Naive B cell (primary cell): ENCODE data around the gene NUS1. TPM values are rescaled to one million over a fixed set of nuclear protein-coding genes. Genes with fewer than 3 reads are reported as not detected.
"Not testable (repeated sequence)": the region's sequence is repeated elsewhere in the genome, so short reads cannot be mapped to it uniquely, and the experiment has no call there.

Source experiments
- ATAC-seq, 2 donors: fragments of 150-1000 bp; cut with Tn5 transposase; 2 replicates each; pipeline ENCODE4 v1.10.0; 2021; ENCODE audit warnings: low read depth in 2 of 2, mild to moderate bottlenecking in 2 of 2, moderate library complexity in 2 of 2
- DNase-seq: peaks from one replicate; pipeline ENCODE4 v3.0.0; 2022
- H3K27ac Mint-ChIP-seq, 6 donors: one replicate each; pipeline ENCODE4 v1.8.0; 2020 to 2022; ENCODE audit warnings: mild to moderate bottlenecking in 6 of 6, mixed read lengths in 6 of 6, moderate library complexity in 5 of 6, inconsistent platforms in 2 of 6
- H3K27me3 Mint-ChIP-seq, 3 donors: one replicate each; pipeline ENCODE4 v1.8.0; 2021 to 2022; ENCODE audit warnings: mixed read lengths in 3 of 3, mild to moderate bottlenecking in 1 of 3
- H3K36me3 Mint-ChIP-seq, 2 donors: one replicate each; pipeline ENCODE4 v1.8.0; 2020 to 2022; ENCODE audit warnings: mixed read lengths in 2 of 2, inconsistent platforms in 1 of 2, mild to moderate bottlenecking in 1 of 2
- H3K4me1 Mint-ChIP-seq, 3 donors: one replicate each; pipeline ENCODE4 v1.8.0; 2020 to 2022; ENCODE audit warnings: mixed read lengths in 3 of 3, inconsistent platforms in 1 of 3, mild to moderate bottlenecking in 1 of 3, moderate library complexity in 1 of 3
- H3K4me3 Mint-ChIP-seq, 8 donors: one replicate each; pipeline ENCODE4 v1.8.0; 2020 to 2022; ENCODE audit warnings: mild to moderate bottlenecking in 8 of 8, mixed read lengths in 8 of 8, moderate library complexity in 8 of 8, inconsistent platforms in 2 of 8
- H3K9me3 Mint-ChIP-seq, 7 donors: one replicate each; pipeline ENCODE4 v1.8.0; 2020 to 2022; ENCODE audit warnings: mixed read lengths in 7 of 7, mild to moderate bottlenecking in 5 of 7, inconsistent platforms in 2 of 7, moderate library complexity in 1 of 7
- polyA plus RNA-seq, 6 donors: library from polyadenylated mRNA; unstranded; fragments of 300-500 nt; fragmentation: Illumina TruSeq; gene quantifications; one replicate each; pipeline ENCODE4 v1.2.3, GENCODE V29; 2021; ENCODE audit warnings: low read depth in 6 of 6

The NUS1 gene
- polyA plus RNA-seq, 6 donors from 2014 or later = 10.8 to 22.8 (median 13.4) TPM

DNA sequence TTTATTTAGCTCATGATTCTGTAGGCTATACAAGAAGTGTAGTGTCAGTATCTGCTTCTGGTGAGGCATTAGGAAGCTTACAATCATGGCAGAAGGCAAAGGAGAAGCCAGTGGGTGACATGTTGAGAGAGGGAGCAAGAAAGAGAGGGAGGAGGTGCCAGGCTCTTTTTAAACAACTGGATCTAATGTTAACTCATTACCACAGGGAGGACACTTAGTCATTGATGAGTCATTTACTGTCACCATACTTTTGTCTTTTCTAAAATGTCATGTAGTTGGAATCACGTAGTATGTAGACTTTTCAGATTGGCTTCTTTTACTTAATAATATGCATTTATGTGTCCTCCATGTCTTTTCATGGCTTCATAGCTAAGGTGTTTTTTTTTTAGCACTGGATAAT, 58.1 kb downstream of the NUS1 start:
- no peak overlapping the region for H3K4me3 Mint-ChIP-seq
- peaks cover 0 to 16% (median 3%) of the 10 kb centered on the region in 7 donors for H3K9me3 Mint-ChIP-seq
- H3K27me3 Mint-ChIP-seq = peaks cover 0 to 27% (median 0%) of the 10 kb centered on the region in 3 donors
- ATAC-seq (no peak), DNase-seq (no peak)
- H3K27ac Mint-ChIP-seq = no peak overlapping the region
- no peaks in the 10 kb centered on the region for H3K36me3 Mint-ChIP-seq
- H3K4me1 Mint-ChIP-seq = no peaks in the 10 kb centered on the region

DNA sequence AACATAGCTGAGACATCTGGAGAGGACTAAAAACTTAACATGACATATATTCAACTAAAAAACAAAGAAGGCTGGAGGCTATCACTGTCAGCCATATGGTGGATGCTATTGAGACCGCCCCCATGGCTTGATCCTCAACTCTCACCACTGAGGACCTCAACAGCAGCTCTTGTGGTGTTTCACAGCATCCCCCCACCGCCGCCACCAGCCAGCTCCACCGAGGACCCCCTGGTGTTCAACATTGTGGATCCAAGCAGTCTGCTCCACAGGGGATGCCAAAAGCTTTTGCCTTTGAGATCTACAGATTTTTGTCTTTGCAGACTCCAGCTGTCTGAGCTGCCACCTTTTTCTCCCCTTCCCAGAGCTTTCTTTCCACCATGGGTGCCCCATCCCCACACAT, 64.6 kb downstream of the NUS1 start:
- Mint-ChIP-seq H3K27ac (no peak overlapping the region), H3K36me3 (peaks cover 4 to 10% of the 10 kb centered on the region in 2 donors), H3K9me3 (peaks cover 9 to 48% (median 13%) of the 10 kb centered on the region in 7 donors), H3K27me3 (peaks cover 0 to 25% (median 14%) of the 10 kb centered on the region in 3 donors), H3K4me1 (no peaks in the 10 kb centered on the region), H3K4me3 (no peak overlapping the region)
- ATAC-seq (no peak), DNase-seq (no peak)

DNA sequence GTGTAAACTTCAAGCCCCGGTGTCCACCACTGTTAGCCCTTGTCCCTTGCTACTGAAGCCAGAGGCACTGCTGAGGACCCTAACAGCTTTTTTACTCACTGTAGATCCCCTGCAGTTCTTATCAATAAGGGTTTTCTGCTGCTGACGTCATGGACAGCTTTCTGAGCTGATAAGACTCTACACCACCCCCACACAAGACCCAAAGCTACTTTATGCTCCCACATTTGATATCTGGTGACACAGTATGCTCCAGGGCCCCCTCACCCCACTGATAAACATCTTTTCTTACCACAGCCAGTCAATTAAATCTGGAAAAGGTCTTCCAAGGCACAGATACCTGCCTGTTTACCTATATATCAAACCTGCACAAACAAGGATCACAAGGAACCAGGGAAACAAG, 65.3 kb downstream of the NUS1 start:
- Mint-ChIP-seq H3K4me1 (no peaks in the 10 kb centered on the region), H3K4me3 (no peak overlapping the region), H3K27me3 (peaks cover 0 to 25% (median 14%) of the 10 kb centered on the region in 3 donors), H3K36me3 (peaks cover 4 to 10% of the 10 kb centered on the region in 2 donors), H3K27ac (no peak overlapping the region), H3K9me3 (peaks cover 9 to 43% (median 13%) of the 10 kb centered on the region in 7 donors)
- ATAC-seq = no peak
- DNase-seq = no peak

DNA sequence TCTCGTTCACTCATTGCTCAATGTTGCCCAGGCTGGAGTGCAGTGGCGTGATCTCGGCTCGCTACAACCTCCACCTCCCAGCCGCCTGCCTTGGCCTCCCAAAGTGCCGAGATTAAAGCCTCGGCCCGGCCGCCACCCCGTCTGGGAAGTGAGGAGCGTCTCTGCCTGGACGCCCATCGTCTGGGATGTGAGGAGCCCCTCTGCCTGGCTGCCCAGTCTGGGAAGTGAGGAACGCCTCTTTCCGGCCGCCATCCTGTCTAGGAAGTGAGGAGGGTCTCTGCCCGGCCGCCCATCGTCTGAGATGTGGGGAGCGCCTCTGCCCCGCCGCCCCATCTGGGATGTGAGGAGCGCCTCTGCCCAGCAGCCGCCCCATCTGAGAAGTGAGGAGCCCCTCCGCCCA, 75.4 kb downstream of the NUS1 start:
- peaks cover 8 to 31% (median 23%) of the 10 kb centered on the region in 7 donors for H3K9me3 Mint-ChIP-seq
- H3K4me3 Mint-ChIP-seq, H3K27ac Mint-ChIP-seq, H3K4me1 Mint-ChIP-seq, H3K27me3 Mint-ChIP-seq, ATAC-seq, DNase-seq: not testable (repeated sequence)
- peaks cover 0 to 12% of the 10 kb centered on the region in 2 donors for H3K36me3 Mint-ChIP-seq

Other genes with a start within 250 kb of the NUS1 start
- gene ROS1, start 249.5 kb upstream of the NUS1 start, polyA plus RNA-seq = not detected
- gene DCBLD1, start 192.8 kb upstream of the NUS1 start, polyA plus RNA-seq = under 1 TPM in 3 of 6 donors, not detected in 3; 0.23 to 0.65 (median 0.34) TPM
- gene GOPC, start 73.0 kb upstream of the NUS1 start, polyA plus RNA-seq = 10 to 100 TPM in 4 of 6 donors, 1 to 10 TPM in 2; 7.0 to 14.0 (median 11.5) TPM
- gene SLC35F1, start 231.8 kb downstream of the NUS1 start, polyA plus RNA-seq = not detected